HCT116 (cell line): ENCODE data around the gene DPP10. TPM values are rescaled to one million over a fixed set of nuclear protein-coding genes. Genes with fewer than 3 reads are reported as not detected.

ENCODE experiments used
- ATAC-seq: fragments of 200-7000 bp; cut with Tn5 transposase; 2 replicates; pipeline ENCODE4 v1.9.1; 2020; ENCODE audit warnings: mild to moderate bottlenecking, moderate library complexity
- BruUV-seq: library from RNA; stranded (reverse); fragments of 400-500 nt; replicated peaks from 2 replicates; lab custom pipeline; 2021; lab: Mats Ljungman, UMichigan
- CTCF ChIA-PET: fragments of 300-600 bp; sonication (Branson Sonifier 250); formaldehyde crosslinking; loops from one replicate; lab custom pipeline; 2021; ENCODE audit warnings: antibody characterized with exemption; lab: Charles Lee
- POLR2A ChIA-PET: fragments of 300-600, 350-600 bp; sonication (Branson Sonifier 250); formaldehyde crosslinking; loops from one replicate; lab custom pipeline; 2021; ENCODE audit warnings: antibody characterized with exemption; lab: Charles Lee
- RAD21 ChIA-PET, 2 experiments: fragments of 300-600 bp; sonication (Branson Sonifier 250); formaldehyde crosslinking; loops; one replicate each; lab custom pipeline; 2023; ENCODE audit warnings: low total read pairs in 2 of 2; ENCODE audit not compliant: uncharacterized antibody in 2 of 2, unreplicated experiment in 2 of 2, low non-redundant PET in 1 of 2; lab: Charles Lee
- DNase-seq: peaks from one replicate; pipeline ENCODE4 v3.0.0-alpha.2; 2010; ENCODE audit warnings: low read depth, low spot score
- H2AFZ ChIP-seq: fragments of 200-600 bp; shearing (Covaris generic), sonication (generic); 2 replicates; pipeline ENCODE4 v1.6.1; 2017; ENCODE audit warnings: low read depth, mixed run types, mixed read lengths, antibody characterized with exemption, low read length; ENCODE audit not compliant: poor library complexity, severe bottlenecking
- H3K27ac ChIP-seq: 2 replicates; pipeline ENCODE4 v1.5.1; 2012; ENCODE audit warnings: low read depth, low read length
- H3K27me3 ChIP-seq: fragments of 200-600 bp; sonication (generic); 2 replicates; pipeline ENCODE4 v1.6.1; 2016; ENCODE audit warnings: mixed run types, low read length, mixed read lengths; ENCODE audit not compliant: insufficient read depth
- H3K36me3 ChIP-seq, 2 experiments: fragments of 200-500 bp in 1 of 2; fragments of 200-600 bp in 1 of 2; sonication (Bioruptor generic) in 1 of 2; sonication (generic) in 1 of 2; 2 replicates each; pipeline versions ENCODE4 v1.5.1 to v1.6.1; 2014 to 2016; ENCODE audit warnings: low read length in 2 of 2, inconsistent platforms in 1 of 2, mixed read lengths in 1 of 2, mixed run types in 1 of 2; ENCODE audit not compliant: insufficient read depth in 2 of 2, control insufficient read depth in 1 of 2
- H3K4me1 ChIP-seq, 2 experiments: fragments of 200-600 bp in 1 of 2; sonication (generic) in 1 of 2; 2 replicates each; pipeline versions ENCODE4 v1.5.1 to v1.6.1; 2012 to 2017; ENCODE audit warnings: low read length in 2 of 2, inconsistent platforms in 1 of 2, mild to moderate bottlenecking in 1 of 2, mixed read lengths in 1 of 2, mixed run types in 1 of 2, moderate library complexity in 1 of 2; ENCODE audit not compliant: insufficient read depth in 2 of 2, control insufficient read depth in 1 of 2
- H3K4me2 ChIP-seq: fragments of 200-600 bp; sonication (generic); 2 replicates; pipeline ENCODE4 v1.6.1; 2017; ENCODE audit warnings: mixed run types, low read length, mixed read lengths
- H3K4me3 ChIP-seq, 2 experiments: fragments of 200-600 bp in 1 of 2; sonication (generic) in 1 of 2; replicated peaks in 1 of 2; 2 replicates each; pipeline ENCODE4 v1.5.1; 2011 to 2016; ENCODE audit warnings: low read length in 2 of 2, control low read depth in 1 of 2, low read depth in 1 of 2, mild to moderate bottlenecking in 1 of 2, mixed read lengths in 1 of 2, mixed run types in 1 of 2
- H3K79me2 ChIP-seq: fragments of 200-600 bp; sonication (generic); 2 replicates; pipeline ENCODE4 v1.6.1; 2017; ENCODE audit warnings: mild to moderate bottlenecking, mixed run types, low read length, moderate library complexity, mixed read lengths; ENCODE audit not compliant: insufficient read depth
- H3K9ac ChIP-seq: fragments of 200-600 bp; sonication (generic); 2 replicates; pipeline ENCODE4 v1.6.1; 2016; ENCODE audit warnings: low read length, mixed read lengths
- H3K9me2 ChIP-seq: fragments of 200-600 bp; sonication (generic), shearing (Covaris generic); 2 replicates; pipeline ENCODE4 v1.6.1; 2017; ENCODE audit warnings: mixed run types, mild to moderate bottlenecking, moderate library complexity; ENCODE audit not compliant: insufficient read depth
- H3K9me3 ChIP-seq, 2 experiments: fragments of 200-500 bp in 1 of 2; fragments of 200-600 bp in 1 of 2; sonication (Bioruptor generic) in 1 of 2; sonication (generic) in 1 of 2; 2 replicates each; pipeline ENCODE4 v1.6.1; 2014 to 2017; ENCODE audit warnings: low read length in 2 of 2, mixed read lengths in 2 of 2, inconsistent platforms in 1 of 2, low read depth in 1 of 2, mild to moderate bottlenecking in 1 of 2, mixed run types in 1 of 2, moderate library complexity in 1 of 2; ENCODE audit not compliant: control insufficient read depth in 1 of 2, insufficient read depth in 1 of 2
- H4K20me1 ChIP-seq: fragments of 200-600 bp; sonication (generic), shearing (Covaris generic); 2 replicates; pipeline ENCODE4 v1.6.1; 2017; ENCODE audit warnings: mixed run types, mild to moderate bottlenecking, moderate library complexity; ENCODE audit not compliant: insufficient read depth
- CBX3 ChIP-seq: IDR thresholded peaks from 2 replicates; pipeline ENCODE4 v1.6.1; 2012; ENCODE audit warnings: low read depth
- CEBPB ChIP-seq: IDR thresholded peaks from 2 replicates; pipeline ENCODE4 v1.6.1; 2012; ENCODE audit warnings: low read depth
- CTCF ChIP-seq, 3 experiments: fragments of 200-600 bp in 1 of 3; sonication (generic) in 1 of 3; IDR thresholded peaks in 2 of 3; conservative IDR thresholded peaks in 1 of 3; 2 replicates each; pipeline ENCODE4 v1.5.1; 2012 to 2017; ENCODE audit warnings: low read depth in 2 of 3, low read length in 2 of 3, antibody characterized with exemption in 1 of 3, borderline replicate concordance in 1 of 3, control low read depth in 1 of 3, mild to moderate bottlenecking in 1 of 3, mixed read lengths in 1 of 3, mixed run types in 1 of 3, moderate library complexity in 1 of 3; ENCODE audit not compliant: insufficient read depth in 1 of 3
- EGR1 ChIP-seq: IDR thresholded peaks from 2 replicates; pipeline ENCODE4 v1.6.1; 2012; ENCODE audit warnings: low read depth
- EZH2 ChIP-seq: fragments of 200-600 bp; sonication (generic); IDR thresholded peaks from 2 replicates; pipeline ENCODE4 v1.6.1; 2017; ENCODE audit warnings: antibody characterized with exemption, mixed run types
- EZH2phosphoT487 ChIP-seq: fragments of 200-600 bp; IDR thresholded peaks from 2 replicates; pipeline ENCODE4 v1.6.1; 2018; ENCODE audit warnings: antibody characterized with exemption, borderline replicate concordance
- FOSL1 ChIP-seq: IDR thresholded peaks from 2 replicates; pipeline ENCODE4 v1.6.1; 2012; ENCODE audit warnings: low read depth
- MAX ChIP-seq: IDR thresholded peaks from 2 replicates; pipeline ENCODE4 v1.6.1; 2012
- RAD21 ChIP-seq: IDR thresholded peaks from 2 replicates; pipeline ENCODE4 v1.6.1; 2012; ENCODE audit warnings: low read depth, mild to moderate bottlenecking
- REST ChIP-seq: IDR thresholded peaks from 2 replicates; pipeline ENCODE4 v1.6.1; 2012; ENCODE audit warnings: low read depth
- SIN3A ChIP-seq: IDR thresholded peaks from 2 replicates; pipeline ENCODE4 v1.6.1; 2012; ENCODE audit warnings: low read depth
- SP1 ChIP-seq: IDR thresholded peaks from 2 replicates; pipeline ENCODE4 v1.6.1; 2012; ENCODE audit warnings: low read depth
- SRF ChIP-seq: IDR thresholded peaks from 2 replicates; pipeline ENCODE4 v1.6.1; 2012; ENCODE audit warnings: low read depth
- TCF7L2 ChIP-seq: IDR thresholded peaks from 2 replicates; pipeline ENCODE4 v1.7.0; 2011; ENCODE audit warnings: borderline replicate concordance, inconsistent platforms; ENCODE audit not compliant: insufficient read depth, insufficient read length; ENCODE audit errors: extremely low read depth
- YY1 ChIP-seq: IDR thresholded peaks from 2 replicates; pipeline ENCODE4 v1.6.1; 2011; ENCODE audit warnings: low read length, low read depth, moderate library complexity, mild to moderate bottlenecking; ENCODE audit not compliant: insufficient replicate concordance; ENCODE audit errors: extremely low read depth
- ZNF274 ChIP-seq: fragments of 200-500 bp; sonication (Bioruptor generic); IDR thresholded peaks from 2 replicates; pipeline ENCODE4 v1.6.1; 2014; ENCODE audit warnings: mild to moderate bottlenecking, low read depth, low read length, inconsistent platforms
- intact Hi-C: fragments of 100-400 bp; cut with micrococcal nuclease; formaldehyde crosslinking; loops from 2 replicates; pipeline ENCODE4 v1.10.0; 2022
- total RNA-seq: library from RNA; stranded (reverse); gene quantifications from one replicate; pipeline ENCODE4 v1.2.1, GENCODE V29; 2021; ENCODE audit not compliant: unreplicated experiment

The DPP10 gene
- total RNA-seq, 1 experiment from 2014 or later: not detected

- CTCF ChIA-PET: no interaction called here
- H2AFZ ChIP-seq: no peak overlapping the region
- DNase-seq (no peak), ATAC-seq (no peak)
- no peaks in the 10 kb centered on the region for H3K79me2 ChIP-seq
- BruUV-seq: no TSS peak
- no peak overlapping the region for H3K27ac ChIP-seq
- H4K20me1 ChIP-seq: no peaks in the 10 kb centered on the region
- POLR2A ChIA-PET: no interaction called here
- H3K4me3 ChIP-seq: no peak overlapping the region
- H3K9ac ChIP-seq: no peak overlapping the region
- no peaks in the 10 kb centered on the region for H3K27me3 ChIP-seq
- H3K9me2 ChIP-seq: no peaks in the 10 kb centered on the region
- H3K9me3 ChIP-seq: peaks cover 0 to 22% of the 10 kb centered on the region in 2 experiments; a peak in 2 of 4 replicates
- no peak overlapping the region for H3K4me2 ChIP-seq
- intact Hi-C loops: no loop called here
- RAD21 ChIA-PET: no interaction called here
- no peaks in the 10 kb centered on the region for H3K36me3 ChIP-seq
- TF ChIP-seq CTCF (IDR thresholded peaks at IDR 0.05 in 2 of 3, conservative IDR thresholded peaks at IDR 0.05 in 1 of 3; ENCODE audit: borderline replicate concordance in 1 of 3, insufficient read depth in 1 of 3, low read depth in 2 of 3, low read length in 2 of 3): no peak
- no peak for TF ChIP-seq EZH2
- no peak for TF ChIP-seq YY1
- no peak for TF ChIP-seq FOSL1
- TF ChIP-seq REST: no peak
- no peak for TF ChIP-seq CBX3
- TF ChIP-seq MAX: no peak
- TF ChIP-seq CEBPB: no peak
- TF ChIP-seq ZNF274: no peak
- TF ChIP-seq EGR1: no peak
- TF ChIP-seq TCF7L2: no peak
- TF ChIP-seq SP1: no peak
- no peak for TF ChIP-seq EZH2phosphoT487
- TF ChIP-seq RAD21: no peak
- TF ChIP-seq SRF: no peak
- TF ChIP-seq SIN3A: no peak
- TF ChIP-seq, all 23 proteins: peak for 0
- no peaks in the 10 kb centered on the region for H3K4me1 ChIP-seq
Measured at GRCh38 chr2:114609203-114609602, 166.8 kb downstream of the DPP10 start.
